ENCODE results near the gene ITPR1.

ITPR1 gene

GRCh38 chr3:4497843-4498324 lies 4.7 kb downstream of the ITPR1 start:
- Histone ChIP-seq H3K27ac (replicated peaks) (no peak overlapping the region), H3K4me3 (replicated peaks; ENCODE audit: insufficient read depth, low read length) (no peak overlapping the region), H3K27me3 (ENCODE audit: insufficient read depth, poor library complexity, severe bottlenecking) (no peaks in the 10 kb centered on the region)
- TF ChIP-seq SPI1 (IDR thresholded peaks at IDR 0.05; ENCODE audit: borderline replicate concordance, low read depth) (no peak), CTCF (IDR thresholded peaks at IDR 0.05; ENCODE audit: insufficient read depth, low read length) (no peak), POLR2AphosphoS5 (IDR thresholded peaks at IDR 0.05; ENCODE audit: low read depth) (no peak), GABPA (IDR thresholded peaks at IDR 0.05; ENCODE audit: low read depth) (no peak), REST (IDR thresholded peaks at IDR 0.05; ENCODE audit: insufficient replicate concordance, low read depth) (no peak)
- no peak for DNase-seq (ENCODE audit: low read depth in 1 of 2, low spot score in 1 of 2)

GRCh38 chr3:4498446-4498845 lies 5.3 kb downstream of the ITPR1 start:
- H3K27me3 ChIP-seq (ENCODE audit: insufficient read depth, poor library complexity, severe bottlenecking): no peaks in the 10 kb centered on the region
- no peak for DNase-seq (ENCODE audit: low read depth in 1 of 2, low spot score in 1 of 2)
- TF ChIP-seq CTCF (IDR thresholded peaks at IDR 0.05; ENCODE audit: insufficient read depth, low read length) (no peak), GABPA (IDR thresholded peaks at IDR 0.05; ENCODE audit: low read depth) (no peak), POLR2AphosphoS5 (IDR thresholded peaks at IDR 0.05; ENCODE audit: low read depth) (no peak), SPI1 (IDR thresholded peaks at IDR 0.05; ENCODE audit: borderline replicate concordance, low read depth) (no peak), REST (IDR thresholded peaks at IDR 0.05; ENCODE audit: insufficient replicate concordance, low read depth) (no peak)
- H3K4me3 ChIP-seq (replicated peaks; ENCODE audit: insufficient read depth, low read length): no peak overlapping the region
- no peak overlapping the region for H3K27ac ChIP-seq (replicated peaks)

GRCh38 chr3:4501437-4501836 lies 8.3 kb downstream of the ITPR1 start:
- TF ChIP-seq GABPA (IDR thresholded peaks at IDR 0.05; ENCODE audit: low read depth): no peak
- no peak for TF ChIP-seq CTCF (IDR thresholded peaks at IDR 0.05; ENCODE audit: insufficient read depth, low read length)
- no peak for TF ChIP-seq REST (IDR thresholded peaks at IDR 0.05; ENCODE audit: insufficient replicate concordance, low read depth)
- TF ChIP-seq SPI1 (IDR thresholded peaks at IDR 0.05; ENCODE audit: borderline replicate concordance, low read depth): no peak
- TF ChIP-seq POLR2AphosphoS5 (IDR thresholded peaks at IDR 0.05; ENCODE audit: low read depth): no peak
- no peak for DNase-seq (ENCODE audit: low read depth in 1 of 2, low spot score in 1 of 2)
- Histone ChIP-seq H3K4me3 (replicated peaks; ENCODE audit: insufficient read depth, low read length) (no peak overlapping the region), H3K27me3 (ENCODE audit: insufficient read depth, poor library complexity, severe bottlenecking) (no peaks in the 10 kb centered on the region), H3K27ac (replicated peaks) (no peak overlapping the region)

Data from HL-60 (cell line).